RKO (cell line): ENCODE results near the gene SH3BGR.
A peak's percentile ranks its signal among the peaks of the same experiment; 100 is the strongest.
"Not testable (repeated sequence)": the region's sequence is repeated elsewhere in the genome, so short reads cannot be mapped to it uniquely, and the experiment has no call there.

Source experiments
- DNase-seq: peaks from one replicate; pipeline ENCODE4 v3.0.0-alpha.2; 2016; ENCODE audit warnings: low spot score

Gene SH3BGR

DNA sequence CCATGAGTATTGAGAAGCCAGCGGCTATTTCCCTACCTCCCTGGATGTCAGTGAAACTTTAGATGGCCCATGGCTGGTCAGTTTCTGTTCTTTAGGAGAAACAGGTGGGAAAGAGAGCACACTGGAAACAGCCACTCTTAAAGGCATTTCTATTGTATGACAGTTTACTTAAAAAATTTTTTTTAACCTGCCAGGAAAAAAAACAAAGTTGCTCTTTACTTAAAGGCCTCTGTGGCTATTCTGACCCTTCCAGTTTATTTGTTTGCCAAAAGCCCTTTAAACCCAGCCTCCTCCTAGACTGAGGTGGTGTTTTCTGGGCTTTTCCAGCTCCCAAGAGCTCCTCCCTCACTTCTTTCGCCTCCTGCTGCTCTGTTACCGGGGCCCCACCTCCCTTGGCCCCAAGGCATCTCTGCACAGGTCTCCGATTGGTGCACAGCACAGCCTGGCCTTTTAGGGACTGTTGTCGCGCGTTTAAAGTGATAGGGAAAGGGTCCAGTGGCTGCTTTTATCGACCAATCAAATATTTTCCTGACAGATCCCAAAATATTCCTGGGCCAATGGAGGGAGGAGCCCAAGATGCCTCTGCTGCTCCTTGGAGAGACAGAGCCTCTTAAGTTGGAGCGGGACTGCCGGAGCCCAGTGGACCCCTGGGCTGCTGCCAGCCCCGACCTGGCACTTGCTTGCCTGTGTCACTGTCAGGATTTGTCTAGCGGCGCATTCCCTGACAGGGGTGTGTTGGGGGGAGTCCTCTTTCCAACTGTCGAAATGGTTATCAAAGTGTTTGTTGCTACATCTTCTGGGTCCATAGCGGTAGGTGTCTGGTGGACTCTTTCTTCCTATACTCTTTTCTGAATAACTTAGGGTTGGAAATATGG is at the start of gene SH3BGR:
Gene SH3BGR, plus strand, starts transcription at position 639 of the 875 bp plus-strand sequence. Its CDS starts 127 bp downstream, at position 766.
- DNase-seq: no peak

GRCh38 chr21:39406065-39406464 is 45.7 kb upstream of the SH3BGR start:
- DNase-seq: no peak

DNA sequence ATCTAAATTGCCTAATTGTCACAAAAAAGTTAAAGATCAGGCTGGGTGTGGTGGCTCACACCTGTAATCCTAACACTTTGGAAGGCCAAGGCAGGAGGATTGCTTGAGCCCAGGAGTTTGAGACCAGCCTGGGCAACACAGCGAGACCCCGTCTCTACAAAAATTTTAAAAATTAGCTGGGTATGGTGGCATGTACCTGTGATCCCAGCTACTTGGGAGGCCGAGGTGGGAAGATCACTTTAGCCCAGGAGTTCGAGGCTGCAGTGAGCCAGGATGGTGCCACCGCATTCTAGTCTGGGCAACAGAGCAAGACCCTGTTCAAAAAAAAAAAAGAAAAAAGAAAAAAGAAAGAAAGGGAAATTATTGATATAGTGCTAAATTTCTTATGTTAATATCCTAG is 32.6 kb upstream of the SH3BGR start:
- DNase-seq: not testable (repeated sequence)

- no peak for DNase-seq
Measured at GRCh38 chr21:39422527-39423241, 29.1 kb upstream of the SH3BGR start.

DNA sequence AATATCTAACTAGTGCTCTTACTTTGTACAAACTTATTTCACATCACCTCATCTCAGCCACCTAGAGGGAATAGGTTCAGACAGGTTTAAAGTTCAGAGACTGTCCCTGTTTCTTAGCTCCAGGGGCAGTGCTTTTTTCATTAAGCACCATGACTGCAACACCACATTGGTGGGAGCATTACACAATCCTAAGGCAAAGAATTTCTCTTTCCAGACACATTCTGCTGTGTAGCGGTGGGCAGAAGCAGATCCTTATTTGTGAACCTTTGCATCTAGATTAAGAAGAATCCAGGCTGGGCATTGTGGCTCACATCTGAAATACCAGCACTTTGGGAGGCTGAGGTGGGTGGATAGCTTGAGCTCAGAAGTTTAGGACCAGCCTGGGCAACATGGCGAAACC is 22.3 kb upstream of the SH3BGR start:
- no peak for DNase-seq

DNA sequence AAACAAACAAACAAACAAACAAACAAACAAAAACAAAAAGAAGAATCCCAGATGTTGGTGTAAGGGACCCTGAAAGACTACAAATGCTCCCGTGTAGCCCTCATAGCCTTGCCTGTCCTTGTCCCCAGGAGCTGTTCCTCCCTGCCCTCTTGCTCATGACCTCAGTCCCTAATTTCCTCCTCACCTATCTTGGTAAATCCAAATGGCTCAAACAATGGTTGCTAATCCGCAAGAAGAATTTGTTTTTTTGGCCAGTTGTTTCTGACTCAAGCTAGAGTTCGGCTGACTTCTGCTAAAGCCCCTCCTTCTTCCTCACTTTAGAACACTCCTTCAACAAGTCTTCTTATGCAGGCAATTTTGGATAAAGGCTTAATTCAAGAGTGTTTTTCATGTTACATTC is 21.8 kb upstream of the SH3BGR start:
- DNase-seq: no peak

GRCh38 chr21:39430457-39430856 is 21.3 kb upstream of the SH3BGR start:
- no peak for DNase-seq

GRCh38 chr21:39430954-39431353 is 20.8 kb upstream of the SH3BGR start:
- no peak for DNase-seq

GRCh38 chr21:39434950-39435349 is 16.8 kb upstream of the SH3BGR start:
- DNase-seq: no peak

- DNase-seq: no peak
Measured at GRCh38 chr21:39439232-39439631, 12.5 kb upstream of the SH3BGR start.

DNA sequence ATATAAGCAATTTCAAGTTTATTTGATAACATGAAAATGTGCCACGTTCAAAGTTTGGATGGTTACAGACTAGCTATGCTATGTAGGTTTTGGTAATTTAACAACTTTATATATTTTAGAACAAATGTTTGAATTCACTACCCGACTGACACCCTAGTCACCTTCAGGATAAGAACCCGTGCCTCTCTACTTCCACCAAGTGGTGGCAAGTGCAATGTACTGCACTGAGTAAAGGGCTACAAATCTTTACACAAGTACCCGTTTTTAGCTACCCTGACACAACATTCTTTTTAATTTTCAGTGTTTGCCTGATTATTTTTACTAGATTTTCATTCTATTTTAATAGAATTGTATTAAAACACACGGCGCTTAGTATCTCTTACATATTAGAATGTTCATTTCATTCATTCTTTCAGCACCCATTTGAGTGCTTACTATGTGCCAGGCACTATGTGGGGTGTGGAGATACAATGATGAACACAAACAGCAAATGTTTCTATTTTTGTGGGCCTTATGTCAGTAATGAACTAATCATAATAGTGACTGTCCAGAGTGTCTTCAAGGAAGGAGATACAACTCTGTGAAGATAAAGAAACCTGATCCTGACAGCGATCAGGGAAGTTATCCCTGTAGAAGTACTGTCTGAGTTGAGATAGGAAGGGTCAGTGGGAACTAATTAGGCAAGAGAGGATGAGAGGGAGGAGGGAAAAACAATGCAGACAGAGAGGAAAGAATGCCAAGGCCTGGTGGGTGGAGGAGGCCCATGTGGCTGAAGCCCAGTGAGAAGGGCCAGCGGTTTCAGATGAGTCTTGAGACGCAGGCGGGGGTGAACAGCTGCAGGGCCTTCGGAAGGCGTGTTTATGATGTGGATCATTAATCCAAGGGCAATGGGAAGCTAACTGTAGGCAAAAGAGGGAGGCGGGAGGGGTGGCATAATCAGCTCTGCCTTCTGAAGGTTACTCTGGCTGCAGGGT is 10.0 kb upstream of the SH3BGR start:
- DNase-seq: peak; percentile 78

GRCh38 chr21:39444421-39445180 is 7.2 kb upstream of the SH3BGR start:
- peak; percentile 35 for DNase-seq

- DNase-seq: peak; percentile 86
Measured at GRCh38 chr21:39445321-39446269, 6.2 kb upstream of the SH3BGR start, which contains the start of gene LCA5L. Gene LCA5L, minus strand, starts transcription at chr21:39445778. Its CDS starts 17,285 bp downstream, at chr21:39428493.

DNA sequence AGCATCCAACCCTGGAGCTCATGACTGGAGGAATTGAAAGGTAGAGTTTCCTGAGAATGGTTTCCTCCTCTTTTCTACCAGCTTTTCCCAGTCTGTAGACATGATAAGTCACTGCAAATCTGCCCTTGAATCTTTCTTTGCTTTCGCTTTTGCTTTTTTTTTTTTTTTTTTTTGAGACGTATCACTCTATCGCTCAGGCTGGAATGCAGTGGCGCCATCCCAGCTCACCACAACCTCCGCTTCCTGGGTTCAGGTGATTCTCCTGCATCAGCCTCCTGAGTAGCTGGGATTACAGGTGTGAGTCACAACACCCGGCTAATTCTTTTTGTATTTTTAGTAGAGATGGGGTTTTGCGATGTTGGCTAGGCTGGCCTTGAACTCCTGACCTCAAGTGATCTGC is 4.5 kb upstream of the SH3BGR start:
- DNase-seq: no peak

DNA sequence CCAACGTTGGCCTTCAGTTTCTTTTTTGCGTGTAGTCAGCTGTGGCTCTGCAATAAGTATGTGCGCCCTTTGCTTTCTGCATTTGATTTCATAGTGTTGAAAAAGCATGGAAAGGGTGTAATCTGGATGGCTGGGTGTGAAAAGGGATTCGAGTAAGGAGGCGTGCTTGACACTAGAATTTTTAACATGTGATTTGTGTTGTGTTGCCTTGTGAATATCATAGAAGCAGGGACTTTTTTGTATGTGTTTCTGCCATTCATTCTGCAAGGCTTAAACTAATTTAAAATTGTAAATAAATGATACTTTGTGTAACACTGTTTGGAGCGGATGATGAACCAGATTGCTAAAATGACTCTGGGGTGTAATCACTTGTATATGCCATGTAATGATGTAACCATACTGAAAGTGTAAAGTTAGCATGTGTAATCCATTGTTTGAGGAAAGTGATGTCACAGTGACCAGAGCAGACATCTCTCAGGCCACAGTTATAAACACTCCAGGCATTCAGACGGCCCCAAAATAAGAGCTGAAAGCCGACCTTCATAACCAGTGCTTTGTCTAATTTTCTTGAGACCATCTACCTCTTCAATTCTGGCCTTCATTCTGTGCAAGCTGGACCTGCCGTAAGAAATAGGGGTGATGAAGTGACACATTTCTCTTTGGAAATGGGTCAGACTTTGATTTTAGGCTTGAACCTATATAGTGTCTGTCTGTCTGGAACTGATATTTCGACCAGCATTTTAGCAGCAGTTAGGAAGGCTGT is 618 bp downstream of the SH3BGR start:
- peak; percentile 45 for DNase-seq

- no peak for DNase-seq
Measured at GRCh38 chr21:39452970-39453342, 1.2 kb downstream of the SH3BGR start.

- DNase-seq: no peak
Measured at GRCh38 chr21:39453571-39454179, 1.9 kb downstream of the SH3BGR start.

DNA sequence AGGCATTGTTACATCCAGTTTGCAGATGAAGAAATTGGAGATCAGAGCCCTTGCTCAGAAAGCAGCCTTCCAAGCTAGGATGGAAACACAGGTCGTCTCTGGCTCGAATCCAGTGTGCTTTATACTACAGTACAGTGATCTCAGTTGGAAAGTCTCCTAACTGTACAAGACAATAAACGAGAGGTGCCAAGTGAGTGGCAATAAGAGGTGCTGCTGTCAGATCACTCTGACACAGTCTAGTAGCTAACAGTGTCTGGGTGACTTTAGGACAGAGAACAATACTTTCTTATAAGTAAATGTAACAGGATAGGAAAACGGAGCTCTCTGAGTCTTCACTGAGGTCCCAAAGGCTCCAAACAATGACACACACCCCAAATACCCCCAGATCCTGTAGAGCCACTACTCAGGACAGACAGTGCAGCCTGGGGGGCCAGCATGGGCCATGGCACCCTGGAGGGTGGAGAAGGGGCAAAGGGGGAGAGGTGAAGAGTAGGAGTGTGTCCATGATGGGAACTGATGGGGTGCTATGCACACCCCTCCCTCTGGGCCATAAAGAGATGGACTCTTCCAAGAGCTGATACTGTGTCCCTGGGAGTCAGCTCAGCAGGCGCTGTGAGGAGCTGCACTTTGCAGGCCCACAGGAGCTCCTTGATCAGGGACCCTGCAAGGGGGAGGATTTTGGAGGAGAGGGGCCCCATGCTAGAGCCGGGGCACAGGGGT is 3.3 kb downstream of the SH3BGR start:
- DNase-seq: no peak
